Mammary epithelial cell (primary cell): ENCODE data around the gene CASKIN1.

Experiments used
- CTCF ChIP-seq, 2 donors: IDR thresholded peaks in 1 of 2; conservative IDR thresholded peaks in 1 of 2; 2 replicates each; pipeline ENCODE4 v1.5.1; 2011 to 2012; ENCODE audit warnings: inconsistent platforms in 2 of 2, low read length in 2 of 2, mild to moderate bottlenecking in 2 of 2, control low read depth in 1 of 2, low read depth in 1 of 2; ENCODE audit not compliant: insufficient read depth in 1 of 2; ENCODE audit errors: extremely low read depth in 1 of 2
- EZH2 ChIP-seq: IDR thresholded peaks from 2 replicates; pipeline ENCODE4 v1.6.1; 2012; ENCODE audit warnings: low read length, inconsistent platforms, borderline replicate concordance

- no peak for TF ChIP-seq CTCF (conservative IDR thresholded peaks at IDR 0.05 in 1 of 2, IDR thresholded peaks at IDR 0.05 in 1 of 2; ENCODE audit: extremely low read depth in 1 of 2, insufficient read depth in 1 of 2, low read depth in 1 of 2, low read length in 2 of 2)
- TF ChIP-seq EZH2, result no peak
These were observed 37.1 kb downstream of the CASKIN1 start for GRCh38 chr16:2159175-2159838.
